ENCODE measurements around the gene MAP3K4.
"Not testable (repeated sequence)": the region's sequence is repeated elsewhere in the genome, so short reads cannot be mapped to it uniquely, and the experiment has no call there.

Gene MAP3K4

GRCh38 chr6:160972594-160972993, 19.0 kb upstream of the MAP3K4 start:
- not testable (repeated sequence) for DNase-seq

DNA sequence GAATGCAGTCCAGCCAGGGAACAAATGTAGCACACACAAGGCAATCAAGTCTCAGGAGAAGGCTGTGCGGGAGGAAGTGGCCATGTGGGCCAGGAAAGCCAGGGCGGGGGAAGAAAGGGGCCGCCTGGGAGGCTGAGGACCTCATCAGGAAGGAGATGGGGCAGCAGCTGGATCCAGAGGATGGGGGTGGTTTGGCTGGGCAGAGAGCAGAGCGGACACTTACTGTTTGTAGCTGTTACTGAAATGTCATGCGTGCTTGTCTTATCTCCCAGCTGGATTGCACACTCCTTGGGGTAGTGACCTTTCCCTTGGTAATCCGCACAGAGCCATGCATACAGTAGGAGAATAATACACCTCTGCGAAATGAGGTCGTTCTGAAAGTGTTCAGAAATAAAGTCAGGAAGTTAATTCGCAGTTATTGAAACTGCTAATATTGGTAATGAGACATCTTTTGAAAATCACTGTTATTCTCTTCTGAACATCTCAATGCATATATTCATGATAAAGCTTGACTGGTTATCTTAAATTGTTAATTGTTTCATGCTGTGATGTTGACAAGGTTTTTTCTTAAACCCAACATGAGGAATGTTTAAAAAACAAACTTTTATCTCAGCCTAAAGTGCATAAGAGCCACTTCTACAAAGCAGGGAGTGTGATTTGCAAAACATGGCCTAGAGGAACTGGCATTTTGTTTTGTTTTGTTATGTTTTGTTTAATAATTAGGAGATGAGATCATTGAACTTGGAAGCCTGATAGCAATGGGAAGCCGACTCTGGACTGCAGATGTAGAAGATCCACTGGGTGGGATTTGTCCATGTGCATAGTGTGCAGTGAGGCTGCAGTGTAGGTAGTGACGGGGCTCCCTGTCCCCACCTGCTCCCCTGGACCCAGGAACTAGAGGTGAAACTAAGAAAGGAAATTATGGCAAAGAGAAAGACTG, 18.0 kb upstream of the MAP3K4 start:
- no peak for DNase-seq

DNA sequence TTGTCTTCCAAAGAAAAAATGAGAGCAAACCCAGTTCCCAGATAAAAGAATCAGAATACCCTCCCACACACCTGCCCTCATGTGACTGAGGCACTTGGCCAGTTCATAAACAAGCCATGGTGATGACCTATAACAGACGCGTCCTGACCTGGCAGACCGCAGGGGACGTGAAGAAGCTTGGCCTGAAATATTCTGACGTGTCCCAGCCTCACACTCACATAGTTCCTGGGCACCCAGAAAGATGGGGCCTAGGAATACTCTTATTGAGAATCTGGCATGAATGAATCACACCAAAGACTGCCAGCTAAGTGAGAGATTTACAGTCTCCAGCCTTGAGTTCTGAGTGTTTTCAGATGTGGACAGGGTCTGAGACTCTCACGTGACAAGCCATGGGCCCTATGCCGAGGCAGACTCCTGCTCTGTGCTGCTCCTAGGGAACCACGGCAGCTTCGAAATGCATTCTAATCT, 17.2 kb upstream of the MAP3K4 start:
- DNase-seq = no peak

- DNase-seq = no peak
Observed at GRCh38 chr6:160975162-160975561, 16.4 kb upstream of the MAP3K4 start.

DNA sequence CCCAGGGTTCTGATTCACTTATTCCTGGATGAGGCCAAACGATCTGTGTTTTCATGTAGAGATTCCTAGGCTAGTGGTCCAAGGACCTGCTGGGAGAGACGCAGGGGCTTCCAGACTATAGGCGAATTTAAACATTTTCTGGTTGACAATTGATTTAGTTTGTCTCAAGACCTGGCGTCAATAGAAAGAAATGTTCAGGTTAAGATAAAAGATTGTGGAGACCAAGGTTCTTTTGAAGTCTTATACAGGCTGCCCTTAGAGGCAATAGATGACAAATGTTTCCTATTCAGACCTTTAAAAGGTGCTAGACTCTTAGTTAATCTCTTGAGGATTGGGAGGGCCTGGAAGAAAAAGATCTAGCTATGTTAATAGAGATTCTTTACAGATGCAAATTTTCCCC, 15.6 kb upstream of the MAP3K4 start:
- not testable (repeated sequence) for DNase-seq

DNA sequence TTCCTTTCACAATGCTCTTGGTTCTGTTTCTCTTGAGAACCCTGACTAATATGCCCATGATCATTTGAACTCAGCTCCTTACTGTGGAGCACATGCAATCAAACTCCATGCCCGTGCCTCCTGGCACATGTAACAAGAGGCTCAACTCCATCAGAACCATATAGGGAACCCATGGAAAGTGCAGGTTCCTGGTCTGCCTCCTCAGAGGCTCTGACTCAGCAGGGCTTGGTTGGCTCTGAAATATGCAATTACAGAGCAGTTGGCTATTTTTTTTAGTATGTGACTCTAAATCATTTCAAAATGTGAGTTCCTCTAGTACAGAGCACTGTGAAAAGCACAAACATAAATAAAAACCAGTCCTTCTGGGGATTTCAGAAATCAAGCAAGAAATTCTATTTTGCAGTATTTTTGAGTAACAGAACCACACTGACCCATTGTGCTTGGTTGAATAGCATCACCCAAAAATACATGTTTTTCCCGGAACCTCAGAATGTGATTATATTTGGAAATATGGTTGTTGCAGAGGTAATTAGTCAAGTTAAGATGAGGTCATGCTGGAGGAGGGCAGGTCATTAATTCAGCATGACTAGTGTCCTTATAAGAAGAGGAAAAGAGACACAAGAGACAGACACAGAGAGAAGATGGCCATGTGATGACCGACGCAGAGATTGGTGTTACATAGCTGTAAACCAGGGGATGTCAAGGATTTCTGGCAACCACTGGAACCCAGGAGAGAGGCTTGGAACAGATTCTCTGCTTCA, 13.2 kb upstream of the MAP3K4 start:
- no peak for DNase-seq

DNA sequence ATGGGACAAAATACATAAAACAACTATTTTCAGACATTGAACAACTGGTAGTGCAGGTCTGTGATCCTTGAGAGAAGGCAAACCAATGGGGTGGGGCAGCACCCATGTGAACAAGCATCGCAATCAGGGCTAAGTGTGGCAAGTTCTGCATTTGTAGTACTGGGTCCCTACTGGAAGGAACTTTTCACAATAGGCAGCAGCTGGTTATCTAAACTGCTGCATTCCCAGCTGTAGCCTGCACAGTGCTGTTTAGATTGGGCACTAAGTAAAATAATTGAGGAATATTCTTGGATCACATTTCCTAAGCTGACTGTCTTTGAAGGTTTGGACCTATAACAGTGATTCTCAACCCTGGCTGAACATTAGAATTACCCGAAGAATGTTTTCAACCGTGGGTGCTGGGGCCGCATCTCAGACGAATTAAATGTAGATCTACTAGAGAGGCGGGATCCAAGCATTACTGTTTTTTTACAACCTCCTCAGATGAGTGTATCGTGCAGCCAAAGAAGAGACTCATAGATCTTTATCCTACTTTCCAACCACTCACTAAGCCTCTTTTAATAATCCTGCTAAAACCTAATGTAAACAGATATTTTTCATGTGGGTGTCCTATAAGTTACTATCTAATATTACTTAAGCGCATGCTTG, 12.4 kb upstream of the MAP3K4 start:
- DNase-seq = no peak

DNA sequence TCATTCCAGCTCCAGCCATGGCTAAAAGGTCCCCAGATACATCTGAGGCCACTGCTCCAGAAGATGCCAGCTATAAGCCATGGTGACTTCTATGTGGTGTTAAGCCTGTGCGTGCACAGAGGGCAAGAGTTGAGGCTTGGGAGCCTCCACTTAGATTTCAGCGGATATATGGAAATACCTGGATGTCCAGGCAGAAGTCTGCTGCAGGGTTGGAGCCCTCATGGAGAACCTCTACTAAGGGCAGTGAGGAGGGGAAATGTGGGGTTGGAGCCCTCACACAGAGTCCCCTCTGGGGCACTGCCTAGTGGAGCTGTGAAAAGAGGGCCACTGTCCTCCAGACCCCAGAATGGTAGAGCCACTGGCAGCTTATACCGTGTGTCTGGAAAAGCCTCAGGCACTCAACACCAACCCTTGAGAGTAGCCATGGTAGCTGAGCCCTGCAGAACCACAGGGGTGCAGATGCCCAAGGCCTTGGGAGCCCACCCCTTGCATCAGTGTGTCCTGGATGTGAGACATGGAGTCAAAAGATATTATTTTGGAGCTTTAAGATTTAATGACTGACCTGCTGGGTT, 8.1 kb upstream of the MAP3K4 start:
- DNase-seq = not testable (repeated sequence)

GRCh38 chr6:160986851-160987250, 4.7 kb upstream of the MAP3K4 start:
- no peak for DNase-seq

- no peak for DNase-seq
Observed at GRCh38 chr6:160987265-160987664, 4.3 kb upstream of the MAP3K4 start.

DNA sequence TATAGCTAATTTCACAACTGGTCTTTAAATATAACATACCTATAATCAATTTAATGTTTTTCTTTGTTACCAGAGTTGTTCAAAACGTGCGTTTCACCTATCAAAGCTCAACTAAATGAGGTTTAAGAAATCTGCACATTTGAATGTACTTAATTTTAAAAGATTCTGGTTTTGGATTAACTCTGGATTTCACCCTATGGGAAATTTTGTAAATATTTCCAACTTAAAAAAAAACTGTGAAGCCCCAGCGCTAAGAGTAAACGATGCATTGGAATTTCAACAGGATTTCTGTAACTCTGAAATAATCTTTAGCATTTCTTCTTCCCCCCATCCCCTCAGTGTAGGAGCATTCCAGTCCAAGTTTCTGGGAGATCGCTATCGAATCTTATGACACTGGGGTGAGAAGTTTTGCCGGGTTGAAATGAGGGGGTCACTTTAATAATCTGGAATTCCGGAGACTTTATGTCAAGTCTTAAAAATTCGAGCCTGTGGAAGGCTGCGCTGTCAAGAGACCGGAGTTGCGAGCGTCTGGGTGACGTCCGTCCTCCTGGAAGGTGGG, 643 bp upstream of the MAP3K4 start:
- no peak for DNase-seq

- no peak for DNase-seq
Observed at GRCh38 chr6:160992061-160992979, 751 bp downstream of the MAP3K4 start.

DNA sequence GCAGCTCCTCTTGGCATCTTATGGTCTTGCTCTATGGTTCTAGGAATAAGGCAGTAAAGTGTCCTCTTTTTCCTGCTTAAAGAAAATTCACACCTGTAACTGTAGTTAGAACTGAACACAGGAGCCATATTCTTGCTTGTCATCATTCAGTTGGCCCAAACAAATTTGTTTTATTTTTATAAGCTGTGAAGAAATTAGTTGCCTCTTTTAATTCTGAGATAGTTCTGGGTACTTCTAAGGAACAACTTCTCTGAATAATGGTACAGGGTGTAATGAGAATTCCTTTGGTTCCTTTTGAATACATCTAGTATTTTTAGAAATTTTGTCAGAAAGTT, 1.4 kb downstream of the MAP3K4 start:
- DNase-seq = no peak

DNA sequence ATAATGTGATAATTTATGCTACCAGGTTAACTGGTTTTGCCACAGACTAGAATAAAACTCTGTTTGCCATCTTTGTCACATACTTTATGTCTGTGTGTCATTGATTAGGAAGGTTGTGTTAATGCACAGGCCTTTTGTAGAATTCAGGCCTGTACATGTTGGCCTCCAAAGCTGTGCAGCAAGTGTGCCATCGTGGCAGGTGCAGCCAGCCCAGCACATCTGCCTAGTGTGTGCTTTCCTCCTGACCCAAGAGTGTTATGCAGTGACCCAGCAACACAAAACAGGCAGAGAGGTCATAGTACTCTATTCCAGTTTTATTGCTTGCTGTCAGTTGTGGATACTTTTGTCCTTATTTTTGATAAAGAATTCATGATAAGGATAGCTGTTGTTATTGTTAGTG, 3.7 kb downstream of the MAP3K4 start:
- no peak for DNase-seq

DNA sequence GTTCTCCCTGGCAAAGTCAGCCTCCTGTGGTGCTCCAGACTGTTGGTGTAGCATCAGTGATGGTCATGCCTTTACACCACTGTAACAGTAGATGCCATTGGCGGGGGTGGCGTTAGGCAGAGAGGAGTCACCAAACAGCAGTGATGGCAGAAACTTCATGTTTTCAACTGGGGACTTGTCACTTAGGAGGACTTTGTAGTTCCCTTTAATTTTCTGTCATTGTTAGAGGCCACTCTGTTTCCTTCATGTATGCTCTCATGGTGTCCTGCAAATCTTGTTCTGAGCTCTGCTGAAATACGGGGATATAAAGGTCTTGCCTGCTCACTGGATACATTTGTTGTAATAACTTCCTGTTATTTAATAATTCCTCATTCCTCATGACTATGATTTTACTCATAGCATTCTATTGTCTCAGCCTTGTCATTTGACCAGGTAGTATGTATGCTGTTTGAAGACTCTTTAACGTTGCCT, 4.6 kb downstream of the MAP3K4 start:
- no peak for DNase-seq

- DNase-seq = no peak
Observed at GRCh38 chr6:160998217-160998616, 6.6 kb downstream of the MAP3K4 start.

GRCh38 chr6:160998766-160999165, 7.2 kb downstream of the MAP3K4 start:
- no peak for DNase-seq

GRCh38 chr6:160999516-160999915, 7.9 kb downstream of the MAP3K4 start:
- no peak for DNase-seq

- DNase-seq = no peak
Observed at GRCh38 chr6:161000632-161001031, 9.1 kb downstream of the MAP3K4 start.

GRCh38 chr6:161001421-161001820, 9.9 kb downstream of the MAP3K4 start:
- DNase-seq = no peak

- DNase-seq = no peak
Observed at GRCh38 chr6:161003336-161003735, 11.8 kb downstream of the MAP3K4 start.

GRCh38 chr6:161008245-161008644, 16.7 kb downstream of the MAP3K4 start:
- DNase-seq = no peak

Measured in activated gamma-delta T cell (primary cell).